NCI-H1694 (cell line): ENCODE data around the gene FLYWCH1.

Experiments
- DNase-seq: peaks from one replicate; lab custom pipeline; 2025; lab: John Stamatoyannopoulos, UW

FLYWCH1 gene, protein sequence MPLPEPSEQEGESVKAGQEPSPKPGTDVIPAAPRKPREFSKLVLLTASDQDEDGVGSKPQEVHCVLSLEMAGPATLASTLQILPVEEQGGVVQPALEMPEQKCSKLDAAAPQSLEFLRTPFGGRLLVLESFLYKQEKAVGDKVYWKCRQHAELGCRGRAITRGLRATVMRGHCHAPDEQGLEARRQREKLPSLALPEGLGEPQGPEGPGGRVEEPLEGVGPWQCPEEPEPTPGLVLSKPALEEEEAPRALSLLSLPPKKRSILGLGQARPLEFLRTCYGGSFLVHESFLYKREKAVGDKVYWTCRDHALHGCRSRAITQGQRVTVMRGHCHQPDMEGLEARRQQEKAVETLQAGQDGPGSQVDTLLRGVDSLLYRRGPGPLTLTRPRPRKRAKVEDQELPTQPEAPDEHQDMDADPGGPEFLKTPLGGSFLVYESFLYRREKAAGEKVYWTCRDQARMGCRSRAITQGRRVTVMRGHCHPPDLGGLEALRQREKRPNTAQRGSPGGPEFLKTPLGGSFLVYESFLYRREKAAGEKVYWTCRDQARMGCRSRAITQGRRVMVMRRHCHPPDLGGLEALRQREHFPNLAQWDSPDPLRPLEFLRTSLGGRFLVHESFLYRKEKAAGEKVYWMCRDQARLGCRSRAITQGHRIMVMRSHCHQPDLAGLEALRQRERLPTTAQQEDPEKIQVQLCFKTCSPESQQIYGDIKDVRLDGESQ

DNA sequence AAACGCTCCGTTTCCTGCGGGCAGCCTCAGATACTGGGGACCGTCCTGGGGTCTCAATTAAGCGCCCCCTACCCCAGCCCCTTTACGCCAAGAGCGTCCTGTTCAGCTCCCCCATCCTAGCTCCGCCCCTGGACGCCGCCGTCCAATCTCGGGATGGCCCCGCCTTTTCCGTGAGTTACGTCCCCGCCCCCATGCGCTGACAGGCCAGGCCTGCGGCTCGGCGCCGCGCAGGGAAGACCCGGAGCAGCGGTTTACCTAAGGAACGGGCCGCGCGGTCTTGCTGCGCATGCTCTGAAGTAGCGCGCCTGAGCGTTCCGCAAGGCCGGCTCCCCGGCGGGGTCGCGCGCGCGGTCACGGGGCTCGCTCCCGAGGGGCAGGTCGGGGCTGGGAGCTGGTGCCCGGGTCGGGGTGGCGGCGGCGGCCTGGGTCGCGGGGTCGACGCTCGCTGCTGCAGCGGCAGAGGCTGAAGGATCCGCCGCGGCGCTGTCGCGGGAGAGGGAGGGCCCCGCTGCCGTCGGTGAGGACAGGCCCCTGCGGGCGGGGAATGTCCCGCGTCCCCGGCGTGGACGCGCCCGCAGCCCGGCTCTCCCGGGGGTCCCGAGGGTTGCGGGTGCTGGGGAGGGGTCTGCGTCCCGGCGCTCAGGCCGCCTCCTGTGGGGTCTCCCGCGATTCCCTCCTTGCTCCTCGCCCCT, at the start of gene FLYWCH1:
Gene FLYWCH1 (plus strand): TSS at position 294 of the 692 bp plus-strand sequence. CDS start 17,755 bp downstream, outside the sequence.
- peak; percentile 90 for DNase-seq

DNA sequence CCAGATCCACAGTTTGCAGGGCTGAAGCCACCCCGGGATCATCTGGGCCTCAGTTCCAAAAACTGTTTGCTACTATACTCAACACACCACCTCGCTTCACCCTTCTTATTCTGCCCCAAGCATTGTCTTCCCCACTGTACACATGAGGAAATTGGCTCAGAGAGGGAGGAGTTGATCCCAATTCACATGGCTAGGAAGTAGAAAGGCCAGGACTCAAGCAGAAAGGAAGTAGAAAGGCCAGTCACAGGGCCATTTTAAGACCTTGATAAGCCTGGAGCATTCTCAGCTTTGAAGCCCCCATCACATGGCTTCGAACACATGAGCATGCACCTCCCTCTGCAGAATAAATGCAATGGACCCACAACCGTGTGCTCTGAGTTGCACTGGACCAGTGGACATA, 46.1 kb upstream of the FLYWCH1 start:
- DNase-seq, result no peak

DNA sequence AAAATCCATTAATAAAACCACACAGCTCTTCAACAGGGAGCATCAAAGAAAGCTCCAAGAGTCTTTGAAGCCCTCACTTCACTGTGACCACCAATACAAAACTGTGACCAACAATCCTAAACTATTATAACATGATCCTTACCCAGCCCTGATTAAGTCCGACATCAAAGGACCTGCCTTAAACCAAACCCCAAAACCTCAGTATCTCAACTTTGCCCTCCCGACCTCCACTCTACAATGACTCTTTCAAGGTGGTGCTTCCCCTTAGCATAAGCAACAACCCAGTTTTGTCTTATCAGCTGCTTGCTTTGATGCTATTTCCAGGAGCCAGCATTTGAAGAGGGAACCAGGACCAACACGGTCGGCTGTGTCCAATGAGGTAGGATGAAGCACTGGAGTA, 45.3 kb upstream of the FLYWCH1 start:
- no peak for DNase-seq

DNA sequence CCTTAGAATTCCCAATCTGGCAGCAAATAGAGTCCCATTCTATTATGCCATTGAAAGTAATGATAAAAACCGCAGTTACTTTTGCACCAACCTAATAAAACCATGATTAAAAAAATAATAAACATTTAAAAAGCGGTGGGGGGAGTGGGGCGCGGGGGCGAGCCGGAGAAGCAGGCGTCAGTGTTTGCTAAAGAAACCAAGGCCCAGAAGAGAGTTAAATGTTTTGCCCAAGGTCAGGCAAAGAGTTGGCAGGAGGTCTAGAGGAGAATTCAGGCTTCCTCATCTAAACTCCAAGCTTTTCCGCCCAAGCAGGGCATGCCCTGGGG, 44.1 kb upstream of the FLYWCH1 start:
- DNase-seq, result no peak

DNA sequence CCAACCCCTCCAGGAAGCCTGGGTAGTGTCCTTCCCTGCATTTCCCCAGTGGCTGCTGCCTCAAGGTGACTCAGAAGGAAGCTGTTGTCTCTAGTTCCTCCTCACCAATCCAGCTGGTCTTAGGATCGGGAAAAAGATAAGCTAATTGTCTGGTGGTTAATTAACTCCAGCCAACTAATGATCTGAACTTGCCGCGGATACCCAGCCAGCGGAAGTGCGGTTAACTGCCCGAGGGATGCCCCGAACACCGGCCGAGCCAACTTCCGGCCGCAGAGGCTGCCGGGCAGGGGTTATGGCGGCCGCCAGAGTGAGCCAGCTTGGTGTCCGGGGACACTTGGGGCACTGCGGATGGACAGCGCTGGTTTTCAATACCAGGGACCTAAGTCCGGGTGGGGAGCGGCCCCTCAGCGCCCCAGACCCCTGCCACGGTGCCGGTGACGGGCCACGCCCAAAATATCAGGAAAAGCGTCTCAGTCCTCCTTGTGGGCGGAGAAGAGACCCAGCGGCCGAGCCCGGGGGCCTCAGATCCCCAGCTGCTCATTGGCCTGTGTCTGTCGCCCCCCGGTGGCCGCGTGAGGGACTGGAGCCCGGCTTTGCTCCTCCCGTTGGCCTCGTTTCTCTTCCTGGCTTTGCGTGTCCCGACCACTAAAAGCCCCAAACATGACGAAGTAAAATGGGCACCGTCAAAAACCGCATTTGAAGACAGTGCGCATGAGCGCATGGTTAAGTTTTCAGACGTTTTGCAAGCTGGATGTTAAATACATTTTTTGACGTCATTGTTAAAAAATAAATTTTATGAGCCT, 43.5 kb upstream of the FLYWCH1 start:
- peak; percentile 74 for DNase-seq

DNA sequence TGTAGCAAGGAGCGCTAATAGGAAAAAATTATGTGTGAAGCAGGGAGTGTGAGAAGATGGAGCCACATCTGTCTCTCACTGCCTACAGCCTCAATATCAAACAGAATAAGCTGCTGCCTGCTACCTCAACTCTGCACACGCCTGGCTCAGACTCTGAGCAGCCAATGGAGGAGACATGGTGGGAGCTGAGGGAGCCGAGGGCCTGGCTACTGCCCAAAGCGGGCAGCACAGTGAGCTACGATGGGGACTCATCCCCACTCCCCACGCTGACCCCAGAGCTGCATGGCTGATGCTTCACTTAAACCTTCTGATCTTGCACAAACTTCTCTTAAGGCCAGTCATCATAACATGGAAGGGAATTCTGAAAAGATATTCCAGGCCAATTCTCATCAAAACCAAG, 39.8 kb upstream of the FLYWCH1 start:
- no peak for DNase-seq

DNA sequence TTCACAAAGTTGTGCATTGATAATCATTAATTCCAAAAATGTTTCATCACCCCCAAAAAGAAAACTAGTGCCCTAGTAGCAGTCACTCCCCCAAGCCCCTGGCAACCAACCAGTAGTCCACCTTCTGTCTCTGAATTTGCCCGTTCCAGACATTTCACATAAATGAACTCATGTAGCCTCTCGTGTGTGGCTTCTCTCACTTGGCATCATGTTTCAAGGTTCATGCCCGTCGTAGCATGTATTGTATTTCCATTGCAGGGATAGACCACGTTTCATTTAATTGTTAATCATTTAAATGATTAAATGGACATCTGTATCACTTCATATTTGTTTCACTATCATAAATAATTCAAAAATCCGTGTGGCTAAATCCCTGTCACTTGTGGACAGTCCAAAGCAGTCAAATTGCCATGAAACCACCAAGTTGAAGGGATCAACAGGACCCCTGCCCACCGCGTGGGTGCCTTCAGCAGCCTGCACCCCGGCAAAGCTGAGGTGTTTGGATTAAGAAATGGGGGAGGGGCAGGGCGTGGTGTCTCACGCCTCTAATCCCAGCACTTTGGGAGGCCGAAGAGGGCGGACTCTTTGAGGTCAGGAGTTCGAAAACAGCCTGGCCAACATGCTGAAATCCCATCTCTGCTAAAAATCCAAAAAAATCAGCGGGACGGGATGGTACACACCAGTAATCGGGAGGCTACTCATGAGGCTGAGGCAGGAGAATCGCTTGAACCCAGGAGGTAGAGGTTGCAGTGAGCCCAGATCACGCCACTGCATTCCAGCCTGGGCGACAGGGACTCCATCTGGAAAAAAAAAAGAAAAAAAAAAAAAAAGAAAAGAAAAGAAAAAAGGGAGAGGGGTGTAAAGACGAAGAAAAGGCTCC, 37.5 kb upstream of the FLYWCH1 start:
- DNase-seq, result no peak

DNA sequence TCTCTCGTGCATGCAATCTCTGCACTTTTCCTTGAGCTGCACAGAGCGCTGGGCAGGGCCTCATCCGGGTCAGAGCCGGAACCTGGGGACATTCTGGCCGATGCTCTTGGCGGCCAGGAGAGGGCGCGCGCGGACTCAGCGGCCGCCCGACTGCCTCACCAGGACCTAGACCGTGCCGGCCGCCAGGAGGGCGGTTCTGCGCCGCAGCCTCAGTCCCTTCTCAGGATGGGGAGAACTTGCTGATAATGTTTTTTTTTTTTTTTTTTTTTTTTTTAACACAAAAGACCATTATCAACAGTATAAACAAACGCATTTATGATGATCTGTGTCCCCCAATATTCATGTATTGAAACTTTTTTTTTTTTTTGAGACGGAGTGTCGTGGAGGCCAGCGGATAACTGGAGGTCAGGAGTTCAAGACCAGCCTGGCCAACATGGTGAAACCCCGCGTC, 36.8 kb upstream of the FLYWCH1 start:
- peak; percentile 39 for DNase-seq

DNA sequence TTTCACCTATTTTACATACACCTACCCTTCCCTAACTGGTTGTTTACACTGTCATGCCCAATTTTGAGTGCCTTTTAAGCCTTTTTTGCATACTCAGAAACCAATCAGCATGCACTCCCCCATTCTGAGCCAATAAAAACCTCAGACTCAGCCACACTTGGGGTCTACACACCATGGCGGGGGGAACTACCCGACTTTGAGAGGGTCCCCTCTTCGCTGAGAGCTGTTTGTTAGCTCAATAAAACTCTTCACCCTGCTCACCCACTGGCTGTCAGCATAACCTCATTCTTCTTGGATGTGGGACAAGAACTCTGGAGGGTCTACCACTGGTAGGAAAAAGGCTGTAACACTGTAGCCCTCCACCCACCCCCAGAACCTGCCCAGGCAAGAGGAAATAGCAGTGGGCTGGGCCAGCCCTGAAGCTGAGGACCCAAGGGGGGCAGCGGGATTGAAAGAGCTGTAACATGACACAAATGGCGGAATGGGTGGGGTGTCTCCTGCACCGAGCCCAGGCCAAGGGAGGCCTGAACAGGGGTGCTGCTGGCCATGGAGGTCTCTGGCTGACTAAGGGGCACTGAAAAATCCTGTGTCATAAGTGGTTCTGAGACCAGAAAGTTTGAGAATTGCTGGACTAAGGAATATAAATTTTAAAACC, 31.8 kb upstream of the FLYWCH1 start:
- DNase-seq, result no peak

DNA sequence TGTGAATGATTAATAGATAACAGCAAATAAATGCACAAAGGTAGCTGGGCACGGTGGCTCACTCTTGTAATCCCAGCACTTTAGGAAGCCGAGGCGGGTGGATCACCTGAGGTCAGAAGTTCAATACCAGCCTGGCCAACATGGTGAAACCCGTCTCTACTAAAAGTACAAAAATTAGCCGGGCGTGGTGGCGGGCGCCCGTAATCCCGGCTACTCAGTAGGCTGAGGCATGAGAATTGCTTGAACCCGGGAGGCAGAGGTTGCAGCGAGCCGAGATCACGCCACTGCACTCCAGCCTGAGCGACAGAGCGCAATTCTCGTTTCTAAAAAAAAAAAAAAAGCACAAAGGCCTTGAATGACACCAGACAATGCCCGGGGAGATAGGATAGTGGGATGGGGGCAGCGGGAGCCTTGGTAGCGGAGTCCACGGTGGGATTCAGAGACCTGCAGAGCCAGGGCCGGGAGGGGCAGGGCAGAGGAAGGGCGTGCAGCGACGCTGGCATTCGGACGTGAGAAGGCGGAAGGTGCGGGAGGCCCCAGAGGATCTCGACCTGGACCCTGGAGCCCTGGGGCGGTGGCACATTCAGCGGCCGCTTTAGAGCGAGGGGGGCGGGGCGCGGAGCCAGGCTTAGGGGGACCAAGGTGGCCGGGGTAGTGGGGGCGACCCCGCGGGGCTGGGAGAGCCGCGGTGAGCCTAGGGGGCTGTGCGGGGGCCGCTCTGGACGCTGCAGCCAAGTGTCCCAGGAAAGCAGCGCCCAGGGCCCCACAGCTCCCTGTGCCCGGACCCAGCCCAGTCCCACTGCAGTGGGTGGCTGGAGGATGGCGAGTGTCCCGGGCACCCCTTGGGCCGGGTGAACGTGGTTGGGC, 29.7 kb upstream of the FLYWCH1 start:
- no peak for DNase-seq

DNA sequence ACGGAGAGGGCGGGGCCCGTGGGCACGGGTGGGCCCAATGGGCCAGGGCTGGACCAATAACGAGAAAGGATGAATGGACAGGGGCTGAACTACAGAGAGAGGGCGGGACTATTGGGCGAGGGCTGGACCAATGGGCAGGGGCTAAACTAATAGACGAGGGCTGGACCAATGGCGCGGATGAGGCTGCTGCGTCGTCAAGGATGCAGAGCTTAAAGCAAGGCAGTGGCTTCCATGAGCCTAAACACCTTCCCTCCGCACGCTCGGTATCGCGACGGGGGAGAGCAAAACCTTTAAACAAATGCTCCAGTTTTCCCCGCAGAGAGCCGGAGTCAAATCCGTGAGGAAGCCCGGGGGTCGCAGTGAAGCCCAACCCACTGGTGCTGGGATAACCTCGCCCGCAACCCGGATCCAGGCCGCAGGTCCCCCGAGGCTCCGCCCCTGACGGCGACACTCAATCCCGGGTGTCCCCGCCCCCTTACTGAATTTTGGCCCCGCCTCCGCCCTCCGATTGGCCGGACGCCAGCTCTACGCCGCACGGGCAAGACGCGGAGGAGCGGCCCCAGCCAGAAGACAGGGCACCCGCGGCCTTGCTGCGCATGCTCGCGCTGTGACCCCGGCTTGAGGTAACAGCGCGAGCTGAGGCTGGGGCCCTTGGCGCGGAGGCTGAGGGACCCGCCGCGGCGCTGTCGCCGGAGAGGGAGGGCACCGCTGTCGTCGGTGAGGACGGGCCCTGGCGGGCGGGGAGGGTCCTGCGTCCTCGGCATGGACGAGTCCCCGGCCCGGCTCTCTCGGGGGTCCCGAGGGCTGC, 28.9 kb upstream of the FLYWCH1 start, which contains the start of gene FLYWCH2:
Gene FLYWCH2 (plus strand): TSS at position 566 of the 808 bp plus-strand sequence. CDS start 13,235 bp downstream, outside the sequence.
- DNase-seq, result peak; percentile 98

DNA sequence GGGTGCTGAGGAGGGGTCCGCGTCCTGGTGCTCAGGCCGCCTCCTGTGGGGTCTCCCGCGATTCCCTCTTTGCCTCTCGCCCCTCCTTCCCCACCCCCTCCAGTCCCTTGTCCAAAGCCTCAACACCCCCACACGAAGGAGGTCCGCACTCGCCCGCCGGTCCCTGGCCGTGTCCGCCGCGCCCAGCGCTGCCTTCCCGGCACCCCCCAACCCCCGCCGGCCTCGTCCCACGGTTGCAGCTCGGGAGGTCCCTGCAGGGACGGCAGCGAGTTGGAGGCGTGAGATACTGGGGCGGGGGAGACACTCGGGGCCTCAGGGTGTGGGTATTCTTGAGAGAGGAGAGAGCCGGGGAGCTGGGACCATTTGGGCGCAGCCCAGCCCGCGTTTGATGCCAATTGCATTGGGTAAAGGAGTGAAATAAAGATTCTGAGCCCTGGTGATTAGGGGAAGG, 28.2 kb upstream of the FLYWCH1 start:
- DNase-seq, result no peak

DNA sequence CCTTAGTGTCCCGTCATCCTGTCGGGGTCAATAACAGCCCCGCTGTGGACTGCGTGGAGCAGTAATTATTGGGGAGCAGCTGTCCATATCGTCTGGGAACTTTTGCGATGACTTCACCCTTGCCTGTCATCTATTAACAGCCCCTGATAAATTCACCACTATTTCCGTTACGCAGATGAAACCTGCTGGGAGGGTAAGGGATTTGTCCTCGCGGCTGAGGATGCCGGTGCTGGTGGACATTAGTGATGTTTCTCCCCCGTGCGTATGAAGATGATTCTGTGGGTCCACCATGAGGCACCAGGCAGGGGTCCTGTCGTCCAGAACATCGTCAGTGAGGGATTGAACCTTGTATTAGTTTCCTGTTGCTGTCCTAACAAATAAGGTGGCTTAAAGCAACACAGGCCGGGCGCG, 27.7 kb upstream of the FLYWCH1 start:
- no peak for DNase-seq

DNA sequence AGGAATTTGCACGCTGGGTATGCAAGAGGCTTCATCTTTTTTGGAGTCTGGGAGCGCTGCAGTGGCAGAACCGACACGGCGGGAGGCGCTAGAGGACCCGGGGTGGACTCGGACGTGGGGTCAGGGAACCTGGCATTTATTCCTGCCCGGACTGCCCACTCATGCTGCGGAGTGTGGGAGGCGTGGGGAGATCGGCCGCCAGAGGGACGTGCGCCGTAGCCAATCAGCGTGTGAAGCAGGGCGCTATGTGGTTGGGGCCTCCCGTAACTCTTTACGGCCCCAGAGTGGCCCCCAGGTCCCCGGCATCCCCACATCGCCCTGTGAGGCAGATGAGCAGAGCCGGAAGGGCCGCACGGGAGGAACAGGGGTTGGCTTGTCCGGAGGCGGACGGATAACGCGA, 17.5 kb upstream of the FLYWCH1 start:
- DNase-seq, result no peak

DNA sequence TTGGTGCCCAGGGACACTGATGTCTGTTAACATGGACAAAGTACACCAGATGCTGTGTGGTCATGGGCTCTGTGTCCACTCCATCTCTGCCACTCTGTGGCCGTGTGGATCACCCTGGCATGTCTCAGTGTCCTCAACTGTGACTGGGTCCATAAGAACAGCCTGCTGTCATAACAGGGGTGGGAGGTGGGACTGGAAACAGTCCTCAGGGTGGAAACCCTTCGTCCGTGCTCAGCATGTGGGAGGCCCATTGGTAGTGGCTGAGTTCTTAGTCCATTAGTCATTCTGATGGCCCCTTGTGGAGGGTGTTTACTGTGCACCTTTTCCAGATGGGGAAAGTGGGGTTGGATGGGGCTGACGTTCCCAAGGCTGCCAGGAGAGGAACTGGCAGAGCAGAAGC, 15.9 kb upstream of the FLYWCH1 start:
- DNase-seq, result no peak

DNA sequence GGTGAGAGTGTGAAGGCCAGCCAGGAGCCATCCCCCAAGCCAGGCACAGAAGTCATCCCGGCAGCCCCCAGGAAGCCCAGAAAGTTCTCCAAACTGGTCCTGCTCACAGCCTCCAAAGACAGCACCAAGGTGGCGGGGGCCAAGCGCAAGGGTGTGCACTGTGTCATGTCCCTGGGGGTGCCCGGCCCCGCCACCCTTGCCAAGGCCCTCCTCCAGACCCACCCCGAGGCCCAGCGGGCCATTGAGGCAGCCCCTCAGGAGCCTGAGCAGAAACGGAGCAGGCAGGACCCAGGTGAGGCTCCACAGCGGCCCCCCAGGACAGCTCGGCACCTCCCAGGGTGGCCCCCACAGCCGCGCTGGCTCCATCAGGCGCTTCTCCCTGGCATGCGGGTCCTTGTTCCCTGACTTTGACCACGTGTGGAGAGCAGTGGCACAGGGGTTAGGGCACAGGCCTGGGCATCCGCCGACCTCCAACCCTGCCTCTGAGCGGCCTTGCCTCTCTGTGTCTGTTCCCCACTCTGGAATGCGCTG, 15.2 kb upstream of the FLYWCH1 start:
- no peak for DNase-seq

DNA sequence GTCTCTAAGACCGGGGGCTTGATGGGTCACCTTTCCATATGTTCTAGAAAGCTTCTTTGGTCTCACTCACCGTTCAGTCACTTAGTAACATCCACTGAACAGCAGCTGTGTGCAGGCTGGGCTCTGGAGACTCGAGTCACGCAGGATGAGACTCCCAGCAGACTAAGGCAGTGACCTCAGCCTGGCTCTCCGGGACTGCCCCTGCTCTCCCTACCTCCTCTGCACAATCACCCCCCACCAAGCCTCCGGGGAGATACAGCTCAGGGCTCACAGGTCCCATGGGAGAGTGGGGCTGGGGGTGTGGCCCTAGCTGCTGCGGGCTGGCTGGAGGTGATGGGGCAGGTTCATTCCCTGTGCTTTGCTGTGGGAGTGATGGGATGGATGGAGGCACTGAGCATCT, 14.6 kb upstream of the FLYWCH1 start:
- DNase-seq, result no peak
